HG02981 (cell line): ENCODE measurements around the gene SLC15A5.

ENCODE experiments used
- ATAC-seq: cut with Tn5 transposase; IDR thresholded peaks from one replicate; pipeline ENCODE4 v1.9.1; 2021; ENCODE audit warnings: mild to moderate bottlenecking, moderate library complexity; ENCODE audit not compliant: unreplicated experiment

SLC15A5 gene, protein sequence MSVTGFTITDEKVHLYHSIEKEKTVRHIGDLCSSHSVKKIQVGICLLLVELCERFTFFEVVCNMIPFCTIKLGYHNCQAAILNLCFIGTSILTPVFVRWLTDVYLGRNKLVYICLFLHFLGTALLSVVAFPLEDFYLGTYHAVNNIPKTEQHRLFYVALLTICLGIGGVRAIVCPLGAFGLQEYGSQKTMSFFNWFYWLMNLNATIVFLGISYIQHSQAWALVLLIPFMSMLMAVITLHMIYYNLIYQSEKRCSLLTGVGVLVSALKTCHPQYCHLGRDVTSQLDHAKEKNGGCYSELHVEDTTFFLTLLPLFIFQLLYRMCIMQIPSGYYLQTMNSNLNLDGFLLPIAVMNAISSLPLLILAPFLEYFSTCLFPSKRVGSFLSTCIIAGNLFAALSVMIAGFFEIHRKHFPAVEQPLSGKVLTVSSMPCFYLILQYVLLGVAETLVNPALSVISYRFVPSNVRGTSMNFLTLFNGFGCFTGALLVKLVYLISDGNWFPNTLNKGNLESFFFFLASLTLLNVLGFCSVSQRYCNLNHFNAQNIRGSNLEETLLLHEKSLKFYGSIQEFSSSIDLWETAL

DNA sequence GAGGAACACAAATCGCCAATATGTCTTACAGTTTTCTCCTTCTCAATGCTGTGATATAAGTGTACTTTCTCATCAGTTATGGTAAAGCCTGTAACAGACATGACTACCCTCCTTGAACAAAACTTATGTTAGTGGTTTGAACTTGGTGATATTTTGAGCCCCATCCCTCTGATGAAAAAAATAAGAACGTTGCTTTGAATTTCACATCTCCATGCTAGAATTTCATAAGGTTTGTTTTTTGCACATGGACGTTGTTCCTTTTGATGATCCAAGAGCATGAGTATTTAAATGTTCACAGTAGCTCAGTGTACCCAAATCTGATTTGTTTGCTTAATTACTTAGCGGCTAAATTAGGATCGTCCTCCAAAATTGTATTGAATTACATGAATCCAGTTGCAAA, at the start of gene SLC15A5:
Gene SLC15A5 (minus strand): TSS at position 101 of the 400 bp plus-strand sequence. CDS start 0 bp downstream, at position 101.
- no peak for ATAC-seq

DNA sequence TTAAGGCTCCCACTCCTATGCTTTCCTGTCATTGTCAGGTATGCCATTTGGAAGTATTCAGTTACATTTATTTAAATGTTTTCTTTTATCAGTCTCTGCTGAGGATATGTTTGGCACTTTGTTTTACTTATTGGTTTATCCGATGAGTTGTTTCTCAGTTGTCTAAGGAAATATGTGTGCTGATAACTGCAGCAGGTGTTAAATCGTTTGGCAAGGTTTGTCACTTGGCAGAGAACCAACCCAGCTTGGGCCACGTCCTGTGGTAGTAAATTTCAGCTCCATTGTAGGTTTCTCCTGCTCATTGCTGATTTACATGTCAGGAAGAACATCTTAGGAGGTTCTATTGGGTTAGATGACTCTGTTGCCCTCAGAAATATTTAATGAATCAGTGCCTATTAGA, 47.9 kb upstream of the SLC15A5 start:
- no peak for ATAC-seq

DNA sequence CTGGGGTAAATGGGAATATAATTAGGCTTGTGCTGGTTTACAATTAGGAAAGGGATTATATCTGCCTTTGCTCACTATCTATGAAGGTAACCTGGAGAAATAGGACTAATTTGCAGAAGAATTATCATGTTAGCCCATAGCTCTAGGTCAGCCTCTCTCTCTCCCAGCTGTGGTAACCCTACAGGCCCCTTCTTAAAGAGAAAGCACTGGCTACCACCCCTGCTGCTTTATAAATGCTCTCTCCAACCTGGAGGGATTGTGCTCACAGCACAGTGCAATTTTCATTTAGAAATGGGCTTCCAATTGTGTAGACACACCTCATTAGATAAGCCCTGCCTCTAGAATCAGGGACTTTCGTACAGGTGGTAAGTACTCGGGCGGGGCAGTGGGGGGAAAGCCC, 47.3 kb upstream of the SLC15A5 start:
- no peak for ATAC-seq

DNA sequence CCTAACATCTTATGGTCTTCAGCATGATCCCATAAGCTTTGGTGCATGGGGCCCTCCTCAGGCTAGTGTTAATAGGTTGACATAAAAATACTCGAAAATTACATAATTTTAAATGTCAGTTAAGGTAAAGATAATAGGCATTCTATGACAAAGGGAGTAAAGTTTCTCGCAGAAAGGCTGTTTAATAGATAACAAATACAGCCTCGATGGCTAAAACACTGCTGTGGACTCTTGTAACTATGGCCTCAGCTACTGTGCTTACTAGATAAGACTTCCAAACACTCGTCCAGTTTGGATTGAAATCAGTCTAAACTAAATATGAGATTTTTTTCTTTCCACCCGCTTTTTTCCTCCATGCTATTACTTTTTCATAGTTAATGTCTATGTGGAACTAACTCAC, 46.8 kb upstream of the SLC15A5 start:
- ATAC-seq = no peak

DNA sequence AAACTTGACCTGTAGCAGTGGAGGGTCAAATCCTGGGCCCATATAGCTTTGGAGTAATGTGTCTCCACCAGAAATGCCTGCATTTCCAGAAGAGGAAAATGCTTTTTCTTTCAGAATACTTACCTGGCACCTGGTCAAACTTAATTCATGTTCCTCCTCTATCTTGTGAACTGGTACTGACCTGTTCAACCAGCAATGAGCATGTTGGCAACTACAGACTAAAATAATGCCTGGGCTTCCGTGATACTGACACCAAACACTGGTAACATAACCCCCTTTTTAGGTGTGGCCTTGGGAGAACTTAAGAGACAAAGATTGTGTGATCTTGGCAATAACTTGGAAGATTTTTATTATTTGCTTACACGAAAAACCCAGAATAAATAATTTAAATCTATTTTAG, 46.2 kb upstream of the SLC15A5 start:
- ATAC-seq = no peak

DNA sequence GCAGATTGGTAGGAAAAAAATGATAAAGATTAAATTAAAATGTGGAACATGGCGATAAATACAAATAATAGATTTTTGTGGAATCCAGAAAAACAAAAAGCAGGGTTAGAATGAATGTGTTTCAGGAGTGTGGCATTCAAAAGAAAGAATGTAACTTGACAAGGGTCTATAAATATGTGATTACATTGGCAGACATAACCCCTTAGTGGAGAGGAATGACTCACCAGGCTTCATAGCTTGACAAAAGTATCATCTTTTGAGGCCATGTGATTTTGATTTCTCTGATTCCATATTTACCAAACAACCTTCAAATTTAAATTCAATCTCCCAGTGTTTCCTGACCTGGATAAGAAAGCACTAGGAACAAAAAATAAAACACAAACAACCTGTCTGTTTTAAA, 45.5 kb upstream of the SLC15A5 start:
- ATAC-seq = no peak

DNA sequence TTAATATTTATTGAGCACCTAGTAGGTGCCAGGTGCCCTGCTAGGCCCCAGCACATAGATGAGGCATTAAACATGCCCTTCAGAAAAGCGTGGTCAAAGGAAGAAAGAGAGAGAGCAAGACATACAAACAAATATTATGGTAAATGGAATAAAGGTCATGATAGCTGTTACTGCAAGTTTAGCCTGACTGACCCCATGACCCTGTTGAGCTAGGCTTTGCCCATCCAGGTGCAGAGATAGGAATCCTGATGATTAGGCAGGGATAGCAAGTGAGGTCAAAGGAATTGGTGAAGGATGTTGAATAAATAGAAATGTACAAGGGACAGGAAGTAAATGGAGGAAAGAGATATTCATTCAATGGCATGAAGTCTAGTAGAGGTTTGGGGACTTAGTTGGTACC, 33.4 kb upstream of the SLC15A5 start:
- no peak for ATAC-seq

DNA sequence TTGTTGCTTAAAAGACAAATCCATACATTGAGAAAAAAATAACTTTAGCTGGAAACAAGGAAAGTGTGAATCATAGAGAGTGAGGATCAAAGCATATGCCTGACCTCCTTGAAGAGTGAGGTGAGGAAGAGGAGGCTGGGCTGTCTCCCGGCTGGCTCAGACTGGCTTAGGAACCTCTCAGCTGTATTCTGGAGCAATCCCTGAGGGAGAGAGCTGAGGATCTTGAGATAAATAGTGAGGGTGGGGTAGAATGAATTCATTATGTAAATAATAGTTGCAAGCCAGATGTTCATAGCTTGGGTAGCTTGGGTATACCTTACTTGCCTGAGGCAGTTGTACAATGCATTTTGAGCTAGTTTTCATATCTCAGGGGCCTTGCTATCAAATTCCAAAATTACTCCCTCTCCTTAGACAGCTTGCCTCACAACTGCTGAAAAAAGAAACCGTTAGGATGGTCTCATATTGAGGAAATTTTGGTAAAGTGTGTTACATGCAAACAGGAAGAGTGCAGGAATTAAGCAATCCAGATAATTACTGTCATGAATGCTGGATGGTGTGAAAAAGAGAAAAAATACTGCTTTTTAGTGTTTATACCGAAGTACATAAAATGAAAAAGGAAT, 30.5 kb upstream of the SLC15A5 start:
- no peak for ATAC-seq

DNA sequence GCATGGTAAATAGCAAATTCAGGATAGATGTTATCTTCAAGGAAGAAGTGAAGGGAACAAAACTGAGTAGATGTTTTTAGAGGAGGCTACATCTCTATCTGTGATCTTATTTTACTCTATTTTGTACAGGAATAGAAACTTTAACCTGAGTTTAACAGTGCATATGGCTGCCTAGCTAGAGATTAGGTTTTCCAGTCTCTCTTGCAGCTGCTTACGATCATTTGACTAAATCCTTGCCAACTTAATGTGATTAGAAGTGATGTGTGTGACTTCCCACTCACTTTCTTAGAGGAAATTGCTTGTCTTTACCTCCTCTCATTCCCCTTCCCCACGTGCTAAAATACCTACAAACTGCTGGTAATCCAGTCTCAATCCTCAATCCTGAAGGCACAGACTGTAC, 26.5 kb upstream of the SLC15A5 start:
- ATAC-seq = no peak

DNA sequence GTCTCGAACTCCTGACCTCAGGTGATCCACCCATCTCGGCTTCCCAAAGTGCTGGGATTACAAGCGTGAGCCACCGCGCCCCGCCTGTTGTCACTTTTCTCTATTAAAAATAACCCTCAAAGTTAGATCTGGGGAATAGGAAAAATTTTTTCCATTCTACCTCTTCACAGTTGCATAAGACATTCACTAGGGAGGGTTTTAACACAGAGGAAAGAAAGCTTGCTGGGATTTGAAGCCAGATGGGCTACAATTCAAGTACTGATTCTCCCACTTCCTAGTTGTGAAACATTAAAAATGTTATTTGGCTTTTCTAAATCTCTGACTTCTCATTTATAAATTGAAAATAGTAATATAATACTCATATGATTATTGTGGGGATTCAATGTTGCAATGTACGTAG, 23.3 kb upstream of the SLC15A5 start:
- no peak for ATAC-seq

DNA sequence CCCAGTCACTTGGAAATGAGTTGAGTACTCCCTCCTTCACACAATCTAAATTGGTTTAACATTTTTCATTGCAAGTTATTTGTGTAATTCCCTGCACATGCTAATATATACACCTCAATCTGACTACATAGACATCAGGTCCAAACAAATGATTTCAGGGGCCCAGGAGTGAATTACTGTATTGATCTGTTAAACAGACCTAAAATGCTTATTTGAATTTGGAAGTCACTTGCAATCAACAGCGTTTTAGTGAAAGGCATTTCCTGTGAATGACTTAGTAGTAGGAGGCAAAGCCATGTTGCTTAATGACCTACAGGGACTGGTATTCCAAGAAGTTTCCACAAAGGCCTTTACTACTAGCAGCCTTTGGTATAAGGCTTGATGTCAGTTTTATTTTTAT, 22.6 kb upstream of the SLC15A5 start:
- ATAC-seq = no peak

DNA sequence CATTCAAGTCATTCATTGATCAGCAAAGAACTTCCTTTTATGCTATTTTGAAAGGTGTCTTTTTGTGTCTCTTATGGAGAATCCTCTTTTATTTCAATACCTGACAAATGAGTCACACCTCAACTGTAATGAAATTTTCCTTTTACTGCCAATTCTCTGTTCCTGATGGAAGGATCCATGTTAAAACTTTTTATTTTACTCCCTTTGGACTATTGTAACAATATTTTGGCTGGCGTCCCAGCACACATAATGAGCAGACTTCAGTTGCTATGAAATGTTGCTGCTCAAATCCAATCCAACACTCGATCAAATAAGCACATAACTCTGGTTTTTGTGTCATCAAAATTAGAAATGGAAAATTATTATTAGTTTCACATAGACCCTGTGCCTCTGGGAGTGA, 21.9 kb upstream of the SLC15A5 start:
- ATAC-seq = no peak

DNA sequence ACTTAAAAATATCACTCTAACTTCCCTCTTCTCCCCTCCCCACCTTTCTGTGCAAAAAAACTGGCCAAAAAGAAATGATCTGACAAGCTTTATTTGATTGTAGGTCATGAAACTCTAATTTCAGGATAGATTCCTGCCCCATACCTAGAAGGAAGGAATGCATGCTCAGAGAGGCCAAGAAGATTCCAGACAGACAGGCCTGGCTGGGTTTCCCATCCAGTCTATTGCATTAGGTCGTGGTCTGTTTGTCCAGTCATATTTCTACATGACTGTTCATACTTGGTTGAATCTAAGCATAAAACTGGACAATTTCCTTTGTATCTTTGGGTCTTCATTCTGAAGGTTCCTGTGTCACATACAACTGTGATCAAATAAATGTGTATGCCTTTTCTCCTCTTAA, 20.0 kb upstream of the SLC15A5 start:
- ATAC-seq = no peak

DNA sequence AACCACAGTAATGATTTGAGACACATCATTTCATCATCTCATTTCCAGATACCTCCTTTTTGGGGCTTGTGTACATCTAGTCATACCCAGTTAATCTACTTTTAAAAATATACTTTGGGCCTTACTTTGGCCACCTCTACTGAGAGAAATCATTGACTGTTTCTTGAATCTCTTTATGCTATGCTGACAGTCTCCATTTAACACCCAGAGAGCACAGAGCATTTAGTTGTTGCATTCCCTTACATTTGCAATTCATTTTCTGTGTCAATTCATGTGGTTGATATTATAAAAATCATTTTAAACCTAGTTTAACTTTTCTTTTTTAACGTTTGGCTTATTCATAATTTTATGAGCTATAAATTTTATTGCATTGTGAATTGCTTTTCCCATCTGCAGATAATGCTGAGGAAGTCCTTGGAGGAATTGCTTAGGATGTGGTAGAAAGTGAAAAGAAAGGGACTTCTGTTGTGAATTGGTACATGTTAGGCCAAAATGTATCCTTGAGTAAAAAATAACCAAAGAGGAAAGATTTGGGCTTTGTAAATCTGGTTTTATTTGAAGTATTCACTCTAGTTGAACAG, 17.0 kb upstream of the SLC15A5 start:
- no peak for ATAC-seq

DNA sequence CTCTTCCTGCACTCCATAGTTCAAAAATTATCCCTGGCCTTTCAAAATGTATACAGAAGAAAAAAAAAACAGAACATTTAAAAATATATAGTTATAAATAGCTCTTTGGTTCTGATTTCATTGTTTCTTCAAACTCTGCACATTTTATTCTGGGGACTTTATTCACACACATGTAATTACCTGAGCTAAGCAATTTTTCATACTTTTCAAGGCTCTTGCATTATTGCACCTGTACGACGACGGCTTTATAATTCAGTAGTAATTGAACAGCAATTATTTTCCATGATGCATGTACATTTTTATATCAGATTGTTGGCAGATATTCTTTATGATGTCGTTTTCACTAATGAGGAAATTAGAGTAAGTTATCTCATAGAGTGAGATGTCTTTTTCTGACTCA, 13.5 kb upstream of the SLC15A5 start:
- ATAC-seq = no peak

DNA sequence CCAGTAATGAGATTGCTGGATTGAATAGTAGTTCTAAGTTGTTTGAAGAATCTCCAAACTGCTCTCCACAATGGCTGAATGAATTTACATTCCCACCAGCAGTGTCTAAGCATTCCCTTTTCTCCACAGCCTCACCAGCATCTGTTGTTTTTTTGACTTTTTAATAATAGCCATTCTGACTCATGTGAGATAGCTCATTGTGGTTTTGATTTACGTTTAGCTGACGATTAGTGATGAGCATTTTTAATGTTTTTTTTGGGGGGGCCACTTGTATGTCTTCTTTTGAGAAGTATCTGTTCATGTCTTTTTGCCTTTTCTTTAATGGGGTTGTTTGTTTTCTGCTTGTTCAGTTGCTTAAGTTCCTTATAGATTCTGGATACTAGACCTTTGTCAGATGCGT, 8.1 kb upstream of the SLC15A5 start:
- ATAC-seq = no peak

DNA sequence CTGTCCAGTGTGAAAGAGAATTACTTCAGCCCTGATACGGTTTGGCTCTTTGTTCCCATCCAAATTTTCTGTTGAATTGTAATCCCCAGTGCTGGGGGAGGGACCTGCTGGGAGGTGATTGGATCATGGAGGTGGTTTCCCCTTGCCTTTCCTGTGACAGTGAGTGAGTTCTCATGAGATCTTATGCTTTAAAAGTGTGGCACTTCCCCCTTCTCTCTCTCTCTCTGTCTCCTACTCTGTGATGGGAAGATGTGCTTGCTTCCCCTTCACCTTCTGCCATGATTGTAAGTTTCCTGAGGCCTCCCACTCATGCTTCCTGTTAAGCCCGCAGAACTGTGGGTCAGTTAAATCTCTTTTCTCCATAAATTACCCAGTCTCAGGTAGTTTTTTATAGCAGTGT, 5.5 kb upstream of the SLC15A5 start:
- ATAC-seq = no peak

DNA sequence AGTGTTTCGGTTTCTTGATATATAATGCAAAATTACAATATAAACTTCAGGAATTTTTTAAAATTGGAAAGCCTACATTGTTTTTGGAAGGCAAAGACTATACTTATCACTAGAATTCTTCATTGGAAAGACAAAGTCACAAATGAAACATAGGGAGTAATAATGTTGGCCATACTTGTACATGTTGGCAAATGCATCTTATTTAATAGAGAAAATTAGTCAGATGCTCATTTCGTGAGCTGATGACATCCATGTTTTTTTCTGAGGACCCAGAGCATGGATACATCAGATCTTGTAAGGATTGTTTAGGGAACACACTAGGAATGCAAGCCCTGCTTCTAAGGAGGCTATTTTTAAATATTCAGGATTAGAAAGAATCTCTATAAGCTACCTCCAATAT, 4.6 kb upstream of the SLC15A5 start:
- no peak for ATAC-seq

DNA sequence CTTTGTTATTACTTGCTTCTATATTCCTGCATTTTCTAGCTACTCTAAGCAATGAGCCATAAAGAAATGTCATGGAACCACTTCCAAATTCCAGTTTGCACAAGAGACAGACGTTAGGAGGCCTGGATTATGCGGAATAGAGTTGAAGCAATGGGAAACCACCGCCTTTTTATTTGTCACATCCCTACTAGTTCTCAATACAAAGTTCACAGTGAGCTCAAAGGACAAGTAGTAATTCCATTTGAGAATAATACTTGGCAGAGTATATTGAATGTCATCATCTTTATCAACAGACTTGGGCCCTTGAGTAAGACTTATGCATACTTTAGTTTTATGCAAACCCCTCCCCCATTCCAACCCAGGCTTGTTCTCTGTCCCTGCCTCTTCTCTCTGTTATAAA, 3.7 kb upstream of the SLC15A5 start:
- no peak for ATAC-seq

DNA sequence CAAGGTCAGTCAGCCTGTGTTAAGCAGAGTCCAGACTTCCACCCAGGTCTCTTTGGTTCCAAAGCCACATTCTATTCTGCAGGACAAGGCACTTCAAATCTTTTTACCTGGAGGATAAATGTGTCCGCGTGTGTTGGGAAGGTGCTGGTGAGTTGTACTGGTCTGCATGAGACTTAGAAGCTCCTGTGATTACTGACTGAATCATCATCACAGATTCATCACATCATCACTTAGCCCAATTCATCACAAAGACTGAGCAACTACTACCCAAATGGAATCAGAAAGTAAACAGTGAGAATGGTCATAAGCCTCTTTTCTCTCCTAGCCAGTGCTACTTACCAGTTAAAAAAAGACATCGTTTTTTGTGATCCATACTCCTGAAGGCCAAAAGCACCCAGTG, 5.3 kb downstream of the SLC15A5 start:
- no peak for ATAC-seq

DNA sequence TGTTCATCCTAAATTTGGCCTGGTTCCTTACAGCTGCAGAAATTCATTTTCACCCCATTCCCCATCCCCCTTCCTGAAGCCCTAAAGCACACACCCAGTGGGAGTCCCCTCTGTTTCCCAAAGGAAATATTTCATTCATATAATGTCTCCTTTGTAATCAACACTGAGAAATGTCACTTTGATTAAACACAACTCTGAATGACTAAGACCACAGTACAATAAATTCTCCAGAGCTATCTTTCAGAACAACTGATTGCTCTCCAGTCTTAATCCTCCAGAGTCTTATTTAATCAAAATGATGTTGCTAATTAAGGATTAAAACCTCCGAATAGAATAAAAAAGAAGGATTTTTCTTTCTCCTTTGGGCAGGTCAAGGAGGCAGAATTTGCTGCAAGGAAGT, 6.4 kb downstream of the SLC15A5 start:
- ATAC-seq = no peak

DNA sequence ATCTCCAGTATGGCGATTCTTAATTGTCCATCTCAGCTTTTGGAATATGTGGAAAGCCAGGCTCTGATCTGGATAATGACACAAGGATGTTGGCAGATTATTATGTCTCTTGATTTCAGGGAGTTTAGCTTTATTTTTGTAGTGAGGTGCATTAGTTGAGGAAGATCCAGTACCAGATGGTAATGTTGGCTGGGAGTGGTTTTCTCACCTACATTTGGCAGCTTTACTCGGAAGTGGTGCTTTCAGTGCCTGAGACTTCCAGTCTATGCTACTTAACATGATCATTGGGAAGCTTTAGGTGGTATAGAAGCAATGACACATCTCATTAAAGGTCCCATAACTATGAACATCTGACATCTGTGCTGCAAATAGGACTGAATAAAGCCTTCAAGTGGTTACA, 7.5 kb downstream of the SLC15A5 start:
- no peak for ATAC-seq
